Psoas muscle (tissue), 8 donors: Measurements from ENCODE around the gene IL1B. TPM values are rescaled to one million over a fixed set of nuclear protein-coding genes. Genes with fewer than 3 reads are reported as not detected.

Experiments
- ATAC-seq, 4 donors: fragments of 200-7000 bp; cut with Tn5 transposase; one replicate each; pipeline ENCODE4 v1.9.1; 2020; ENCODE audit warnings: moderate library complexity in 3 of 4, mild to moderate bottlenecking in 2 of 4
- DNase-seq, 2 donors: peaks; one replicate each; pipeline ENCODE4 v3.0.0-alpha.2; 2020
- H3K27ac ChIP-seq: fragments of 200-600 bp; one replicate; pipeline ENCODE4 v1.8.0; 2022
- H3K27me3 ChIP-seq, 3 donors: fragments of 200-600 bp in 1 of 3; one replicate each; pipeline versions ENCODE4 v1.6.1 to v1.8.0; 2013 to 2022; ENCODE audit warnings: low read length in 2 of 3, mild to moderate bottlenecking in 2 of 3, moderate library complexity in 1 of 3; ENCODE audit not compliant: insufficient read depth in 3 of 3
- H3K36me3 ChIP-seq, 2 donors: fragments of 200-600 bp in 1 of 2; one replicate each; pipeline versions ENCODE4 v1.6.1 to v1.8.0; 2013 to 2022; ENCODE audit warnings: low read depth in 1 of 2, mild to moderate bottlenecking in 1 of 2, moderate library complexity in 1 of 2; ENCODE audit not compliant: insufficient read depth in 1 of 2
- H3K4me1 ChIP-seq: fragments of 200-600 bp; one replicate; pipeline ENCODE4 v1.8.0; 2022
- H3K4me3 ChIP-seq: fragments of 200-600 bp; one replicate; pipeline ENCODE4 v1.8.0; 2022; ENCODE audit warnings: mild to moderate bottlenecking
- H3K9me3 ChIP-seq: fragments of 200-600 bp; one replicate; pipeline ENCODE4 v1.8.0; 2022
- WGBS, 3 donors: extraction: QIAGEN DNeasy Blood & Tissue Kit; methylation state at CpG; one replicate each; pipeline versions ENCODE4 v1.1.6 to v1.1.7; 2013; 5-methylcytosine and 5-hydroxymethylcytosine counted together
- intact Hi-C, 2 donors: fragments of 100-400 bp; cut with DNase I; formaldehyde crosslinking; loops; one replicate each; pipeline versions ENCODE4 v1.11.0 to v1.14.2; 2022
- polyA plus RNA-seq, 3 donors: library from polyadenylated mRNA; stranded (reverse); fragments of 200-250 nt; gene quantifications; one replicate each; pipeline ENCODE4 v1.2.3, GENCODE V29; 2013
- total RNA-seq, 4 donors: library from RNA; stranded (reverse); fragmentation: NEBNext Ultra II Directional in 2 of 4; extraction: Animal tissue kit (Norgen Biotek cat#: 25700) in 2 of 4; gene quantifications; one replicate each; pipeline versions ENCODE4 v1.2.1 to v1.2.4, GENCODE V29; 2021 to 2023
- TF ChIP-seq, protein P1 (sequence below): fragments of 200-600 bp; IDR thresholded peaks from one replicate; pipeline ENCODE4 v1.8.0; 2022; ENCODE audit warnings: antibody characterized with exemption
- donor health status: healthy with polysubstance abuse.
- donor health status: DM: no; HTN: no; CAD: no; lungs with moderate emphysema.
- donor health status: Bipolar disorder and iron deficiency.
- donor health status: healthy.
- donor health status: DM: yes; HTN: yes; CAD: no.
- donor health status: DM: no; HTN: no; CAD: no.
- donor health status: DM: no; HTN: no; CAD: no.
- donor health status: DM: yes; HTN: yes; CAD: no.

IL1B gene
- total and polyA plus RNA-seq, 7 donors = 0.06 to 0.42 (median 0.27) TPM; not detected in 1

DNA sequence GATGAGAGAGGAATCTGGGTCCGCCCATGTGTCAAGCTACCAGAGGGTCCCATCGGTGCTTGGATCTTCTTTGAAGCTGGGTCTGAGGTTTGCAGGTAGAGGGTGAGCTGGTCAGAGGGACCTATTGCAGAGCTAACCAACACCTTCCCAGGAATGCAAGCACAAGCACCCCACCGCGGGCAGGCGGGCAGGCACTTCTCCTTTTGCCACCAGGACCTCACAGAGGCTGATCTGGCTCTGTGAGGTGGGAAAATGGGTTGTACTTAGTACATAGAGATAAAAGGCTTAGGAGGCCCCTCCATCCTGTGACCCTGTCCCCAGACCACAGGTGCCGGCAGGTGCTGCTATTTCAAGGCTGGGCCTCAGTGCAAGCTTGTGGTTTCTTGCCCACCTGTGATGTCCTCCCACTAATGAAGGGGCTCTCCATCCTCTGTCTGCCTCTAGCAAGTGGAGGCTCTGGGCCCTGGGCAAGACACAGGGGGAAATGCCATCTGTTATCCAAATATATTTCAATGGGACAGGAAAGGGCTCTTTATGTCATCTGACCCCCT, 43.0 kb upstream of the IL1B start:
- intact Hi-C loops = no loop called here
- Histone ChIP-seq H3K27ac (no peak overlapping the region), H3K4me1 (no peaks in the 10 kb centered on the region), H3K36me3 (no peaks in the 10 kb centered on the region), H3K27me3 (no peaks in the 10 kb centered on the region), H3K4me3 (no peak overlapping the region), H3K9me3 (no peaks in the 10 kb centered on the region)
- 93 to 97% (median 97%) methylated on average over 6 of the region's 6 CpGs for WGBS, 3 donors
- ATAC-seq = no peak
- DNase-seq = no peak
- TF ChIP-seq, protein P1, sequence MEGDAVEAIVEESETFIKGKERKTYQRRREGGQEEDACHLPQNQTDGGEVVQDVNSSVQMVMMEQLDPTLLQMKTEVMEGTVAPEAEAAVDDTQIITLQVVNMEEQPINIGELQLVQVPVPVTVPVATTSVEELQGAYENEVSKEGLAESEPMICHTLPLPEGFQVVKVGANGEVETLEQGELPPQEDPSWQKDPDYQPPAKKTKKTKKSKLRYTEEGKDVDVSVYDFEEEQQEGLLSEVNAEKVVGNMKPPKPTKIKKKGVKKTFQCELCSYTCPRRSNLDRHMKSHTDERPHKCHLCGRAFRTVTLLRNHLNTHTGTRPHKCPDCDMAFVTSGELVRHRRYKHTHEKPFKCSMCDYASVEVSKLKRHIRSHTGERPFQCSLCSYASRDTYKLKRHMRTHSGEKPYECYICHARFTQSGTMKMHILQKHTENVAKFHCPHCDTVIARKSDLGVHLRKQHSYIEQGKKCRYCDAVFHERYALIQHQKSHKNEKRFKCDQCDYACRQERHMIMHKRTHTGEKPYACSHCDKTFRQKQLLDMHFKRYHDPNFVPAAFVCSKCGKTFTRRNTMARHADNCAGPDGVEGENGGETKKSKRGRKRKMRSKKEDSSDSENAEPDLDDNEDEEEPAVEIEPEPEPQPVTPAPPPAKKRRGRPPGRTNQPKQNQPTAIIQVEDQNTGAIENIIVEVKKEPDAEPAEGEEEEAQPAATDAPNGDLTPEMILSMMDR = no peak

DNA sequence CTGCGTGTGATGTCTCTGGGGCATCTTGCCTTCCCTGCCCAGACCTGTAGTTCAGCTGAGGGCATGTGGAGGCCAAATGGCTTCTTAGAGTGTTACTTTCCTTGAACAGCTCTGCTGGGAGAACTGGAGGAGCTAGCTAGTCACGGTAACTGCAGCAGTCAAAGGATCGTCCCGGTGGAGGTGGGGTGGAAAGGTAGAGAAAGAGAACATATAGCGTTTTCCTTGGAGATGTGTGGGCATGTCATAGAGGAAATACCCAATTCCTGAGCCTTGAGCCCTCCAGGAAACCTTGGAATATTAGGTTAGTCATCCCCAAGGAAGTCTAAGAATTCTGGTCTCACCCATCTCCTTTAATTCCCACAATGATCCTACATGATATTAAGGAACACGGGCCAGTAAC, 40.8 kb upstream of the IL1B start:
- Histone ChIP-seq H3K9me3 (no peaks in the 10 kb centered on the region), H3K27me3 (no peaks in the 10 kb centered on the region), H3K4me1 (no peaks in the 10 kb centered on the region), H3K27ac (no peak overlapping the region), H3K4me3 (no peak overlapping the region), H3K36me3 (no peaks in the 10 kb centered on the region)
- TF ChIP-seq, protein P1 = no peak
- no peak for ATAC-seq
- WGBS, 3 donors = 82 to 91% (median 89%) methylated on average over 6 of the region's 6 CpGs
- intact Hi-C loops = no loop called here
- no peak for DNase-seq

DNA sequence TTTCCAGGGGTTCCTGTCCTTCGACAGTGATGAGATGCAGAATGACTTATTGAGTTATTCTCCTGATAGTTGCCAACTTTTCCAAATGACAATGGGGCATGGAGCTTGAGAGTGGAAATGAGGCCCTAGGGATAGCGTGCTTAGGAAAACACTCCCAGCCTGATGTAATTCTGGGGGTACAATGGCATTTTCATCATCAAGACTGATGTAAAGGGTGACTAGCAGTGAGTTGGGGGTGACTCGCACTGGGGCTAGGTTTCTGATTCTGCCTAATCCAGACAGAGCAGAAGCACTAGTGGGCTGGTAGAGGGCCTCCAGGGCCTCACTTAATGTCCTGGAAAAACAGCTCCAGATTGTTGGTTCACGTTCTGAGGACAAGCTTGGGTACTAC, 40.4 kb upstream of the IL1B start:
- H3K9me3 ChIP-seq = no peaks in the 10 kb centered on the region
- intact Hi-C loops = no loop called here
- 81 to 84% (median 82%) methylated on average over 4 of the region's 4 CpGs for WGBS, 3 donors
- no peaks in the 10 kb centered on the region for H3K27me3 ChIP-seq
- no peaks in the 10 kb centered on the region for H3K4me1 ChIP-seq
- no peak overlapping the region for H3K27ac ChIP-seq
- ATAC-seq (no peak), DNase-seq (no peak)
- no peak overlapping the region for H3K4me3 ChIP-seq
- TF ChIP-seq, protein P1 = no peak
- H3K36me3 ChIP-seq = no peaks in the 10 kb centered on the region

DNA sequence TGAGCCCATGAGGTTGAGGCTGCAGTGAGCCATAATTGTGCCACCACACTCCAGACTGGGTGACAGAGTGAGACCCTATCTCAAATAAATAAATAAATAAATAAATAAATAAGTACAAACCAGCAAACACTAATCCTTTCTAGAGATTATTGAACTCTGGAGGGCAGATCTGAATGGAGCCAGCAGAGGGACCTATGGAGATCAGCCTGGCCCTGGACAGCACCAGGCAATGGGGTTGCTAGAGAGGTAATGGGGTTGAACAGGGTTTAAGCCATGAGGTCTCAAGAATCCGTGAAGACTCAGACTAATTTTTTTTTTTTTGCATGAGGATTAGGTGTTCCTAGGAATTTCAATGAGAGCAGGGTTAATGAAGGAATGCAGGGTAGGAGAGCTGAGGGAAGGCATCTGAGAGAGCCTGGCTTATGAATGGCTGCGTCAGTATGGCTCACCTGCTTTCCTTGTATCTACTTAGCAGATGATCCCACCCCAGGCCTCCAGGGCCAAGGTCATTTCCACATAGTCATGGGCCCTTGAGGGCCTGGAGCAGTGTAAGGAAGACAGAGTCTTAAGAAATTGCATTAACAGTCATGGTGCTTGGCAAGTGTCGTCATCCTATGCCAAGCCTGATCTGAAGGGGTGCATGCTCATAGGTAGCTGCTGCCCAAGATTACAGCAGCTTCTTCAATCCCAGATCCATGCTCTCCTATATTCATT, 39.8 kb upstream of the IL1B start:
- Histone ChIP-seq H3K9me3 (no peaks in the 10 kb centered on the region), H3K4me1 (no peaks in the 10 kb centered on the region), H3K4me3 (no peak overlapping the region), H3K36me3 (no peaks in the 10 kb centered on the region), H3K27me3 (no peaks in the 10 kb centered on the region), H3K27ac (no peak overlapping the region)
- intact Hi-C loops = no loop called here
- WGBS, 3 donors = 83 to 94% (median 86%) methylated on average over 3 of the region's 3 CpGs
- DNase-seq (no peak), ATAC-seq (no peak)
- TF ChIP-seq, protein P1 = no peak
